ENCODE measurements around the gene SNPH. TPM values are rescaled to one million over a fixed set of nuclear protein-coding genes. Genes with fewer than 3 reads are reported as not detected.

The SNPH gene
- total and polyA plus RNA-seq, 2 of the 8 experiments (the other 6 are each of a cell fraction or from before 2014, with no cell fraction given), result 0.98 to 4.9 TPM

Other genes starting within 250 kb of the SNPH start
- 106 and 118 TPM in 2 replicates for gene PSMF1, start 147.7 kb upstream of the SNPH start, total RNA-seq (2021; fragmentation: NEBNext Ultra II Directional; extraction: Animal tissue kit (Norgen Biotek cat#: 25700))
- gene PSMF1, start 147.7 kb upstream of the SNPH start, polyA plus RNA-seq (2011; rRNA removed), result 159 and 326 TPM in 2 replicates
- gene TMEM74B, start 81.3 kb upstream of the SNPH start, total RNA-seq (2021; fragmentation: NEBNext Ultra II Directional; extraction: Animal tissue kit (Norgen Biotek cat#: 25700)), result 2.8 and 4.0 TPM in 2 replicates
- 6.4 and 7.8 TPM in 2 replicates for gene TMEM74B, start 81.3 kb upstream of the SNPH start, polyA plus RNA-seq (2011; rRNA removed)
- not detected in 2 replicates for gene C20orf202, start 62.8 kb upstream of the SNPH start, total RNA-seq (2021; fragmentation: NEBNext Ultra II Directional; extraction: Animal tissue kit (Norgen Biotek cat#: 25700))
- 0.11 and 0.12 TPM in 2 replicates for gene C20orf202, start 62.8 kb upstream of the SNPH start, polyA plus RNA-seq (2011; rRNA removed)
- gene RAD21L1, start 40.2 kb upstream of the SNPH start, total RNA-seq (2021; fragmentation: NEBNext Ultra II Directional; extraction: Animal tissue kit (Norgen Biotek cat#: 25700)), result 0.26 and 0.48 TPM in 2 replicates
- gene RAD21L1, start 40.2 kb upstream of the SNPH start, polyA plus RNA-seq (2011; rRNA removed), result 0.06 TPM in 1 of 2 replicates, not detected in the other
- gene SDCBP2, start 62.8 kb downstream of the SNPH start, total RNA-seq (2021; fragmentation: NEBNext Ultra II Directional; extraction: Animal tissue kit (Norgen Biotek cat#: 25700)), result 3.6 and 4.2 TPM in 2 replicates
- 5.9 and 6.7 TPM in 2 replicates for gene SDCBP2, start 62.8 kb downstream of the SNPH start, polyA plus RNA-seq (2011; rRNA removed)
- 243 and 250 TPM in 2 replicates for gene FKBP1A, start 126.8 kb downstream of the SNPH start, total RNA-seq (2021; fragmentation: NEBNext Ultra II Directional; extraction: Animal tissue kit (Norgen Biotek cat#: 25700))
- 583 and 685 TPM in 2 replicates for gene FKBP1A, start 126.8 kb downstream of the SNPH start, polyA plus RNA-seq (2011; rRNA removed)
- gene NSFL1C, start 200.6 kb downstream of the SNPH start, total RNA-seq (2021; fragmentation: NEBNext Ultra II Directional; extraction: Animal tissue kit (Norgen Biotek cat#: 25700)), result 87.4 and 98.0 TPM in 2 replicates
- gene NSFL1C, start 200.6 kb downstream of the SNPH start, polyA plus RNA-seq (2011; rRNA removed), result 21.6 and 21.8 TPM in 2 replicates
- 0.28 TPM in 1 of 2 replicates, not detected in the other for gene SIRPB2, start 225.1 kb downstream of the SNPH start, total RNA-seq (2021; fragmentation: NEBNext Ultra II Directional; extraction: Animal tissue kit (Norgen Biotek cat#: 25700))
- not detected in 2 replicates for gene SIRPB2, start 225.1 kb downstream of the SNPH start, polyA plus RNA-seq (2011; rRNA removed)

Data from H1 (cell line).